ENCODE measurements around the gene ZCCHC24.

ZCCHC24 gene

DNA sequence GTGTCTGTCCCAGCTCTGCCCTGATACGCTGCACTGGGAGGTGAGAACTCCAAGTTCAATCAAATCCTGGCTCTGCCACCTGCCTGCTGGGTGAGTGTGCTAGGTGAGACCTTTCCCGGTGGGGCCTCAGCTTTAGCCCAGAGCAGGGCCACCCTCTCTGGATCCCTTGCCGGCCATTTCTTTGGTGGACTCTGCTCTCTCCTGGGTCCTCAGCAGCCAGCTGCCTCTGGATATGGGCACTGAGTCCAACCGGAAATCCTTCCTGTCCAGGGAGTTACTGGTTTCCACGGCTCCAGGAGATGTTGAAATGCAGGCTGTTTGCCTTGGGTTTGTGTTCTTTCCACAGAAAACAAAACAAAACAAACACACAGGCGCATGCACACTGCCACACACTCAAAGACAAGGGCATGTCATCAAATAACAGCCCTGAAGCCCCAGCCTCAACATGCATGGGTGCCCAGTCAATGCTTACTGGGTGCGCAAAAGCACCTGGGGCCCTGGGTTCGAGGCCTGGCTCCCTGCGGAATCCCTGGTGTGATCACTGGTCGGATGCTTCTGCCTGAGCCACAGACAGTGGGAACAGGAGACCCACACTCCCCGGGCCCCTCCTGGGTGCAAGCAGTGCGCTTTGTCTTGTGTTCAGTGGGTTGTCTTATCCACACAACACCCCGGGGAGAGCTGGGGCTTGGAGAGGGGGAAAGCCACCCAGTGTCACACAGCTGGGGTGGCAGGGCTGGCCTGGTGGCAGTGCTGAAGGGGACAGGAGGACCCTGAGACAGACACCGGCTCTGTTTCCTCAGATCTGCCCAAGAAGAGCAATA is 65.1 kb downstream of the ZCCHC24 start:
- peak; percentile 37 for DNase-seq

DNA sequence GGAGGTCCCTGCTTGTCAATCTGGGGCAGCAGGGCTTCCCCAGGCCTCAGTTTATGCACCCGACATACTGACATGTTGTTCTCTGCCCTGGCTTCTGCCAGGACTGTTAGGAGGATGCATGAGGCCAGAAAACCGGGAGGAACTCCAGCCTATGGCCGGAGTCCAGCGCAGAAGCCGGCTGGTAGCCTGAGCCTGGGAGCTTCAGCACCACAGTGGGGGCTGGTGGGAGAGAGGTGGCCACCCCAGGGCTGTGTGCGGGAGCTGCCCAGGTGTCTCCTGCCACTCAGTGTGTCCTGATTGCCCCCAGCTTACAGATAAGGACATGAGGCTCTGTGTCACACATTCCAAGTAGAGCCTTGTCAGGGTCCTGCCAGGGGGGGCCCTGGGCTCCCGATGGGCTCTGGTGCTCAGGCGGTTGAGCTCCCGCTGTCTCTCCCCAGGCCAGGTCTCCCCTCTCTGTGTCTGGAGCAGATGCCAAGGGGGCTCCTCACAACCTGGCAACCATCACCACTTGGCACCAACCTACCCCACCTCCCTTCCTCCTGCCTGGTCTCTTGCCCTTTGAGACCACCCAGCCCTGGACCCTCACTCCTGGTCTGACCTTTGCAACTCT is 65.8 kb downstream of the ZCCHC24 start:
- DNase-seq: no peak

DNA sequence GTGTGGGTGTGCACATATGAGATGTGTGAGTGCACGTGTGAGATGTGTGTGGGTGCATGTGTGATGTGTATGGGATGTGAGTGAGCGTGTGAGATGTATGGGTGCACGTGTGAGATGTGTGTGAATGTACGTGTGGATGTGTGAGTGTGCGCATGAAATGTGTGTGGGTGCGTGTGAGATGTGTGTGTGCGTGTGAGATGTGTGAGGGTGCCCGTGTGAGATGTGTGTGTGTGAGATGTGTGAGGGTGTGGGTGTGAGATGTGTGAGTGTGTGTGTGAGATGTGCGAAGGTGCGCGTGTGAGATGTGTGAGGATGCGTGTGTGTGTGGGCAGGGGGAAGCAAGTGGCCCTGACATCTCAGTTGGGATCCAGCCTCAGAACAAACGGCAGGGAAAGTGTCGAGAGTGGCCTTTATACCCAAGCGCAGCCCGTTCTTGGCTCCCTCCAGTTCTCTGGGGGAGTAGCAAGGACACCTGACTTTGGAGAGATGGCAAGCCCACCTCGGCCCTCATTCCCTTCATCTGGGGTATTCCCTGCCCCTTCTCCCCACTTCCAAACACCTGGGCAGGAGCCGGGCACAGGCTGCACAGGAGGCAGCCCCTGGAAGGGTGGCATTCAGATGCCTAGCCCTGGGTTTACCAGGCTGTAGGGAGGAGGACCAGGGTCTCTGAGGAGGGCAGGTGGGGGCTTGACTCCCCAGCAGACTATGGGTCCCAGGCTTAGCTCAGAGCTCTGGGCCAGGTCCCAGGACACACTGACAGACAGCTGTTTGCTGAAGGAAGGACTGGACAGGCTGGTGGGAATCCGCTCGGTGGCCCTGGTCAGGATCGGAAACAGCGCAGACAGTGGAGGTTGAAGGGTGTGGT is 66.5 kb downstream of the ZCCHC24 start:
- no peak for DNase-seq

DNA sequence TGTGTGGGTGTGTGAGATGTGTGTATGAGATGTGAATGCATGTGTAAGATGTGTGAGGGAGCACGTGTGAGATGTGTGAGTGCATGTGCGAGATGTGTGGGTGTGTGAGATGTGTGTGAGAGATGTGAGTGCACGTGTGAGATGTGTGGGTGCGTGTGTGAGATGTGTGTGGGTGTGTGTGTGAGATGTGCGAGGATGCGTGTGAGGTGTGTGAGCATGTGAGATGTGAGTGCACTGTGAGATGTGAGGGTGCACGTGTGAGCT is 67.1 kb downstream of the ZCCHC24 start:
- DNase-seq: no peak

DNA sequence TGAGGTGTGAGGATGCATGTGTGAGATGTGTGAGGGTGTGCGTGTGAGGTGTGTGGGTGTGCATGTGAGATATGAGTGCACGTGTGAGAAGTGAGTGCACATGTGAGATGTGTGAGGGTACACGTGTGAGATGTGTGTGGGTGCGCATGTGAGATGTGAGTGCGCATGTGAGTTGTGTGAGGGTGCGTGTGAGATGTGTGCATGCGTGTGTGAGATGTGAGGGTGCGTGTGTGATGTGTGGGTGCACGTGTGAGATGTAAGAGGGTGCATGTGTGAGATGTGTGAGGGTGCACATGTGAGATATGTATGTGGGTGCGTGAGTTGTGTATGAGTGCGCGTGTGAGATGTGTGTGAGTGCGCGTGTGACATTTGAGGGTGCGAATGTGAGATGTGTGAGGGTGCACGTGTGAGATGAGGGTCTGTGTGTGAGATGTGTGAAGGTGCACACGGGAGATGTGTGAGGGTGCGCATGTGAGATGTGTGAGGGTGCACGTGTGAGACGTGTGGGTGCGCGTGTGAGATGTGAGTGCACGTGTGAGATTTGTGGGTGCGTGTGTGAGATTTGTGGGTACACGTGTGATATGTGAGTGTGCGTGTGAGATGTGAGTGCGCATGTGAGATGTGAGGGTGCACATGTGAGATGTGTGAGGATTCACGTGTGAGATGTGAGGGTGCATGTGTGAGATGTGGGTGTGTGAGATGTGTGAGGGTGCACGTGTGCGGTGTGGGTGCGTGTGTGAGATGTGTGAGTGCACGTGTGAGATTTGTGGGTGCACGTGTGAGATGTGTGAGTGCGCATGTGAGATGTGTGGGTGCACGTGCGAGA is 67.7 kb downstream of the ZCCHC24 start:
- DNase-seq: no peak

DNA sequence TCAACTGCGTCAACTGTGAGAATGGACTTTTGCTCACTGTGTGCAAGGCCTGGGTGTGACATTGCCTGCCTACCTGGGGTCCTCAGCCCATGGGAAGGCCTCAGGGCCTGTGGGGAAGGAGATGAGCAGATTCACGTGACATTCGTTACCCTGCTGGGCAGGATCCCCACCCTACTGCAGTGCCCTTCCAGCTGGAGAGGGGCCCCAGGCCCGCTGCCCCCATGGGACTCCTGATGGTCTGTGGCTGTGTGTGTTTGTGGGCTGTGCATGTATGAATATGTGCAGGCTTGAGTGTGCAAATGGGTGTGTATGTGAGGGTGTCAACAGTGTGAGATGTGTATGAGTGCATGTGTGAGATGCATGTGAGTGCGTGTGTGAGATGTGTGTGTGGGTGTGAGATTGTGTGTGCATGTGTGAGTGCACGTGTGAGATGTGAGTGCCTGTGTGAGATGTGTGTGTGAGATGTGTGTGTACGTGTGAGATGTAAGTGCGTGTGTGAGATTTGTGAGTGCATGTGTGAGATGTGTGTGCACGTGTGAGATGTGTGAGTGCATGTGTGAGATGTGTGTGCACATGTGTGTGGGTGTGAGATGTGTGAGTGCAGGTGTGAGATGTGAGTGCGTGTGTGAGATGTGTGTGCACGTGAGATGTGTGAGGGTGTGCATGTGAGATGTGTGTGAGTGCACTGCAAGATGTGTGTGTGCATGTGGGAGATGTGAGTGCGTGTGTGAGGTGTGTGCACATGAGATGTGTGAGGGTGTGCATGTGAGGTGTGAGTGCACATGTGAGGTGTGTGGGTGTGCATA is 68.5 kb downstream of the ZCCHC24 start:
- no peak for DNase-seq

DNA sequence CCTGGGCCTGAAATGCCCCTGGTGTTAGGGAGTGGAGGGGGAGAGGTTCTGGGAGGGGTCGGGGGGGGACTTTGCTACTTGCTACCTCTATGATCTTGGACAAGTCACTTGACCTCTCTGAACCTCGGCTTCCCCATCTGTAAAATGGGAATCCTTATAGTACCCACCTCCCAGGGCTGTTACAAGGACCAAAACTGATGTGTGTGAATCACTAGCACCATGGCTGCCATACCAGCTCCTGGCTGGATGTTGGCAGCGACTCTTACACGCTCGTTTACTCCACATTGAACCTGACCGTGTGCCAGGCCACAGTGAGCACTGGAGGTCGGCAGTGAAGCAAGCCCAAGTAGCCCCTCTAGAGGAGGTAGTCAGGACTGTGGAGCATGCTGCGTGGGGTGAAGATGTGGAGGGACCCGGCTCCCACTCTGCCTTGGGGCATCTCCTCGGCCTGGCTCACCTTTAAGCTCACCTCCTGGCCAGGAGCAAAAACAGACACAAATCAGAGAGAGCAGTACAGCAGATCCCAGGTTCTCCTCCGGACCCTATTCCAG is 69.3 kb downstream of the ZCCHC24 start:
- no peak for DNase-seq

DNA sequence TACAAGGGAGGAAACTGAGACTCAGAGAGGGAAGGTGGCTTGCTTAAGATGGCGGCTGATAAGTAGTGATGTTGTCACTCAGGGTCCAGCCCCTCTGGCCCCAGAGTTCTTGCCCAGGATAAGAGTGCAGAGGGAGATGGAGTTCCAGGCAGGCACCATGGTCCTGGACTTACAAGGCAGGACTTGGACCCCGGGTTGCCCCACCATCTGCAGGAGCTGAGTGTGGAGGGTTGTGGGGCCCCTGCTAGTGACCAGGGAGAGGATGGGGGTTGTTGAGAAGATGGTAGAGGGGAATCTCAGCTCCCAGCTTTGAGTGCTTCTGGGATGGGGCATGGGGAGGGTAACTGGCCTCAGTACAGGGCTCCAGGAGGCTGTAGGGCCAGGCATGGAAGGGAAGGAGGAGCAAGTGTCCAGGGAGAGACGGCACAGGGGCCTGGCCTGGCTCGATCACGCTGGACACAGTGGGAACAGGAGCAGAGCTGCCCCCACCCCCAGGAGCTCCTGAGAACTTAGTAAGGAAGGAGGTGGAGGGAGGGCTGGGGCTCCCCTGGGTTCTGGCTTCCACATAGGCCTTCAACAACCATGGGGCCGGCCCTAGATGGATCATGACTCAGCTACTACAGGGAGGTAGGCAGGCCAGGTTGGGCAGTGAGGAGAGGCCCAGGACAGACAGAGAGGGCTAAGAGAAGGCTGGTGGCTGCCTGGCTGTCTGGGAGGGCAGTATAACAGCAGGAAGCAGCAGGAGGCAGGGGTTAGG is 69.9 kb downstream of the ZCCHC24 start:
- DNase-seq: no peak

DNA sequence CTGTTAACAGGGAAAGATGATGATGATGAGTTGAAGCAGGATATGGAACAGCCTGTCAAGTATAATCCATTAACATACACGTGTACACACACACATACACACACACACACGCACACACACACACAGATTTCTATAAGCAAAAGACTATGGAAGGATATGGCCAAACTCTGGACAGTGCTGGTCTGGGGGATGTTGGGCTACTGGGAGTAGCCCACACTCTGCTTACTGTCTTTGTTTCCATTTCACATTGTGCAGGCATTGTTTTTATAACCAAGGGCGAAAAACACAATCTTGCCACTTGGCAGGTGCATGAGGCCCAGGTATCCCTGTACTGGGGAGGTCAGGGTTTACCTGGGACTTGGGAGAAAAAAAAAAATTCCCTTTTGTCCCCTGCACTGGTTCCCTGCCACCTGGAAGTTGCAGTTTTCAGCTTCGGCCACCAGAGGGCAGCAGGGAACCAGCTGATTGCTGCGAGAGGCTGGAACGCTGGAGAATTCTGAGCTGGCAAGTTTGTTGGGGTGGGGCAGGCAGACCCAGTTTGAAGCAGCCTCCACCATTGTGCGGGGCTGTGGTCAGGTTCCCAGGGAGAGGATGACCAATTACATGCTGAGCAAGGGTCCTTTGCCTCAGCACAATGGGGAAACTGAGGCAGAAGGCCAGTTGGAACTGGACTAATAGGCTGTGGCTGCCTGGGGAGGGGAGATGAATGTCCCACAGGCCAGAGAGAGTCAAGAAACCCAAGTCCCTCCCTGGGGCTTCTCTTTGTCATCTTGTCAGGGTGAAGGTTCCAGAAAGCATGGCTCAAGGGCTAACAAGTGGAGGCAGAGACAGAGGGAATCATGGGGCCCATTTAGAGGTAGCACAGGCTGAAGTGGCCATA is 70.9 kb downstream of the ZCCHC24 start:
- peak; percentile 9 for DNase-seq

DNA sequence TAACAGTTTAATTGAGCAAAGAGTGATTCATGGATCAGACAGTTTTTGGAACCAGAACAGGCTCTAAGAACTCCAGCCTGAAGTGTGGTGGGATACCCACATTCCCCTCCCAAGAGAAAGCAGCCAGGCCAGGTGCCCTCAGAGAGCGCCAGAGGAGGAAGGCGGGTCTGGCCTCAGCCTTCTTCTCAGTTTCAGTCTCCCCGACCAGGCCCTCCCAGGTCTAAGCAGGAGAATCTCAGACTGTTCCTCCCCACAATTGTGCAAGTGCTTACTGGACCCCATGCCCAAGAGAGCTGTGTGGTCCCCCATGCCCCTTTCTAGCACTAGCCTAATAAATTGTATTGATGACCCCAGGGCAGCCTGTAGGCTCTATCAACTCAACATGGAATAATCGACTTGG is 72.6 kb downstream of the ZCCHC24 start:
- DNase-seq: no peak

DNA sequence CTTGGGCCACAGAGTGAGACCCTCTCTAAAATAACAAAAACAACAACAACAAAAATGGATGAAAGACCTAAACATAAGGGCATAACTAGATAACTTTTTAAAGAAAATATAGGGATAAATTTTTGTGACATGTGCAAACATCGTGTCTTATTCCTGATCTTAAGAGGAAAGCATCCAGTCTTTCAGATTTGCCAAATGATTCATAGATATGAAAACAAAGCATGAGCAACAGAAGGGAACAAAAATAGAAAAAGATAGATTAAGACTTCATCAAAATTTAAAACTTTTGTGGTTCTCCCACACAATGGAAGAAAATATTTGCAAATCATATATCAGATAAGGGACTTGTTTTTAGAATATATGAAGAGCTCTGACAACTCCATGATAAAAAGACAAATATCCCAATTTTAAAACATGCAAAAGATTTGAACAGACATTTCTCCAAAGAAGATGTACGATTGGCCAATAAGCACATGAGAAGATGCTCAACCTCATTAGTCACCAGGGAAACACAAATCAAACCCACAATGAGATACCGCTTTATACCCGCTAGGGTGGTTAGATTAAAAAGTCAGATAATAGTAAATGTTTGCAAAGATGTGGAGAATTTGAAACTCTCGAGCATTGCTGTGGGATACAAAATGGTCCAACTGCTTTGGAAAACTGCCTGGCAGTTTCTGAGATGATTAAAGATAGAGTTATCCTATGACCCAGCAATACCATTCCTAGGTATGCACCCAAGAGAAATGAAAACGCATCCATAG is 77.8 kb downstream of the ZCCHC24 start:
- no peak for DNase-seq

DNA sequence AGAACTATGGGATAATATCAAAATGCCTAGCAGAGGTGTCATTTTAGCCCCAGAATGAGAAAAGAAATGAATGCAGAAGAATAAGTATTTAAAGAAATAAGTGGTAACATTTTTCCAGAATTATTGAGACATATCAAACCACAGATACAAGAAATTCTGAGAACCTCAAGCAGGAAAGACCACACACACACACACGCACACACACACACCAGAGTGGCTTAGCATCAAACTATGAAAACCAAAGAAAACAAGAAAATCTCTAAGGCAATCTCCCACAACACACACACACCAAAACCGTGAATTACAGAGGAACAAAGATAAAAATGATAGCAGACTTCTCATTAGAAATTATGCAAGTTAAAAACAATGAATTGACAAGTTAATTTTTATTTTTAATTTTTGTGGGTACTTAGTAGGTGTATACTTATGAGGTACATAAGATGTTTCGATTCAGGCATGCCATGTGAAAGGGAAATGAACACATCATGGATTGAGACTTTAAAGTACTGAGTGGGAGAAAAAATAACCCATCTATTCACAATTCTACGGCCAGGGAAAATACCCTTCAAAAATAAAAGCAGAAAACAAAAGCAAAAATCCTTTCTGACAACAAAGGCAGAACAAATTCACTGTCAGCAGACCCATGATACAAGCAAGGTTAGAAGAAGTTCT is 83.6 kb downstream of the ZCCHC24 start:
- no peak for DNase-seq

DNA sequence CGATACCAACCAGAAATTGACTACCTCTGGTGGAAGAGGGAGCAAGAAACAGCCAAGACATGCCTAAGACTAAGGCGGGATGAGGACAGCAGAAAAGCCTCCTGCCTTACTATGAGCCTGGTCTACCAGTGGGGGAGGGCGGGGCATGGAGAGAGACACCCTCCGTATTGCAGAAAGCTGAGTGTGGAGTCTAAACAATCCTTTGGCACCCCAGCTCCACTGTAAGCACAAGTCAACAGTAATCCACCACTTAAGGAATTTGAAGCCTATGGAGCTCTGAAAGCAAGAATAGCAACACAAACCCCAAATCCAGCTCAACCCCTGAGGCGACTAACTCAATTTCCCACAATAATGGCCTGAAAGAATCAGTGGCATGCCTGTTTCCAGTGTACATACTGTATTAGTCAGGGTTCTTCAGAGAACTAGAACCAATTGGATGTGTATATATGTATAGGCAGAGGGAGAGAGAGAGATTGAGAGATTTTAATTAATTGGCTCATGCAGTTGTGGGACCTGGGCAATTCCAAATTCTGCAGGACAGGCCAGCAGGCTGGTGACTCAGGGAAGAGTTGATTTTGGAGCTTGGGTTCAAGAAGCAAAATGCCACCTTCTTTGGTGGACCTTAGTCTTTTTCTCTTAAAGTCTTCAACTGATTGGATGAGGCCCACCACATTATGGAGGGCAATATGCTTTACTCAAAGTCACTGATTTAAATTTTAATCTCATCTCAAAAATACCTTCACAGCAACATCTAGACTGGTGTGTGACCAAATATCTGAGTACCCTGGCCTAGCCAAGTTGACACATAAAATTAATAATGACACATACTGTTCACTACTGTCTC is 84.7 kb downstream of the ZCCHC24 start:
- no peak for DNase-seq

DNA sequence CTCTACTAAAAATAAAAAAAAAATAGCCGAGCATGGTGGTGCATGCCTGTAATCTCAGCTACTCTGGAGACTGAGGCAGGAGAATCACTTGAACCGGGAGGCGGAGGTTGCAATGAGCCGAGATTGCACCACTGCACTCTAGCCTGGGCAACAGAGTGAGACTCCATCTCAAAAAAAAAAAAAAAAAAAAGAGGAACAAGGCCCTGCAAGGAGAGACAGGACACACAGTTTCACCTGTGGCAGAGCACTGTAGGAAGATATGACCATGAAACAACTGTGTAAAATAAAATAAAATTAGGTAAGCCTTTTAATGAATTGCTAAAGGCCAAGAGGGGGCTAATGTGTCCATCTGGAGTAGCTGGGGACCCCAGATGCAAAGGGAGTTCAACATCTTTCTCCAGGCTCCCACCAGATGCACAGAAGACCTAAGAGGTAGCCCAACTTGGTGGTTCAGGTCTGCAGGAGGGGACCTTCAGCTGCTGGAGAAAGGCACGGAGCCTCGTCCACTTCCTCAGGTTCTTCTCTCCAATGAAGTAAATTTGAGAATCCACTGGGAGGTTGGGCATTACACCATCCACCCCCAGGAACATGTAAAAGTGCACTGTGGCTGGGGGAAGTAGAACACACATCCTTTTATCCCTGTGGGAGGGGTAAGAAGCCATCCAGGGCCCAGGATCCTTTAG is 85.5 kb downstream of the ZCCHC24 start:
- no peak for DNase-seq

DNA sequence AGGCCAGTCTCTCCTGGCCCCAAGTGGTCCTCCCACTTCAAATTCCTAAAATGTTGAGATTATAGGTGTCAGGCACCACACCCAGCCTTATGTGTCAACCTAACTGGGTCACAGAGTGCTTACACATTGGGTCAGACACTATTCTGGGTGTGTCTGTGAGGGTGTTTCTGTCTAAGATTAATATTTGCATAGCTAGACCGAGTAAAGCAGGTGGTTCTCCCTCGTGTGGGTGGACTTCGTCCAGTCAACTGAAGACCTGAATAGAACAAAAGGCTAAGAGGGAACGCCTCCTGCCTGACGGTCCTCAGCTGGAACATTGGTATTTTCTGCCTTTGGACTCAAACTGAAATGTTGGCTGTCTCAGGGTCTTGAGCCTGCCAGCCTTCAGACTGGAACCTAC is 86.6 kb downstream of the ZCCHC24 start:
- DNase-seq: no peak

DNA sequence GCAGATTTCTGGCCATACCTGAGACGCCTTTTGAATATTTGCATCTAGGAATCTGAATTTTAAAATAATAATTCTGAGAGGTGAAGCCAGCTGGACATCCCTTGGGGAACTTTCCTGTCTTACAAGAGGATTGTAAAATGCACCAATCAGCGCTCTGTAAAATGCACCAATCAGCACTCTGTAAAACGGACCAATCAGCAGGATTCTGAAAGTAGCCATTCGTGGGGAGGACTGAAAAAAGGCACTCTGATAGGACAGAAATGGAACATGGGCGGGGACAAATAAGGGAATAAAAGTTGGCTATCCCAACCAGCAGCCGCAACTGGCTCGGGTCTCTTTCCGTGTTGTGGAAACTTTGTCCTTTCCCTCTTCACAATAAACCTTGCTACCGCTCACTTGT is 88.2 kb downstream of the ZCCHC24 start:
- DNase-seq: no peak

DNA sequence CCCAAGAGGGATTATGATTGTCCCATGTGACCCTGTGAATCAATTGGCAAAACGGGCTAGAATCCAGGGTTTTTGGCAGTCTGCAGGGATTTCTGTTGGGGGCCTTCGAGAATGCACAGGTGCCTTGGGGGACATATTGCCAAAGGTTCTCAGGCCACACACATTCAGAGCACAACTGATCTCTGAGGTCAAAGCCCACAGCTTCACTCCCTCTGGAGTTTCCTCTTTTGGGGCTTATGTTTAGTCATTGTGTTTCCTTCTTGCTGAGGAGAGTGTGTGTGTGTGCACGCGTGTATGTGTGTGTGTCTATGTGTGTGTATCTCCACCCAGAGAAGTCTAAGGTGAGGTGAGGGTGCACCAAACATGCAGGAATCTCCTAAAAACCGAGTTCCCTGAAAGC is 89.3 kb downstream of the ZCCHC24 start:
- no peak for DNase-seq

All from NCI-H510A (cell line).